HEK293 (cell line): ENCODE data around the gene CCN2.

Source experiments
- HOXC10 ChIP-seq: sonication (generic); formaldehyde crosslinking; IDR thresholded peaks from 2 replicates; pipeline ENCODE4 v1.8.1; 2023; ENCODE audit warnings: mild to moderate bottlenecking, missing genetic modification reagents
- SALL2 ChIP-seq: fragments of 450-650 bp; formaldehyde crosslinking; IDR thresholded peaks from 2 replicates; pipeline ENCODE4 v1.5.0; 2017; ENCODE audit warnings: missing biosample characterization, mild to moderate bottlenecking, missing genetic modification characterization, borderline replicate concordance
- ZNF202 ChIP-seq: fragments of 450-650 bp; formaldehyde crosslinking; IDR thresholded peaks from 2 replicates; pipeline ENCODE4 v1.5.1; 2016; ENCODE audit warnings: missing biosample characterization, missing genetic modification characterization, borderline replicate concordance
- ZNF48 ChIP-seq: fragments of 450-650 bp; formaldehyde crosslinking; IDR thresholded peaks from 2 replicates; pipeline ENCODE4 v1.5.1; 2016; ENCODE audit warnings: missing biosample characterization, missing genetic modification characterization
- ZNF791 ChIP-seq: fragments of 450-650 bp; formaldehyde crosslinking; IDR thresholded peaks from 2 replicates; pipeline ENCODE4 v1.5.1; 2016; ENCODE audit warnings: missing biosample characterization, missing genetic modification characterization
- ZNF843 ChIP-seq: fragments of 450-650 bp; formaldehyde crosslinking; IDR thresholded peaks from 2 replicates; pipeline ENCODE4 v1.5.1; 2016; ENCODE audit warnings: missing biosample characterization, missing genetic modification characterization

DNA sequence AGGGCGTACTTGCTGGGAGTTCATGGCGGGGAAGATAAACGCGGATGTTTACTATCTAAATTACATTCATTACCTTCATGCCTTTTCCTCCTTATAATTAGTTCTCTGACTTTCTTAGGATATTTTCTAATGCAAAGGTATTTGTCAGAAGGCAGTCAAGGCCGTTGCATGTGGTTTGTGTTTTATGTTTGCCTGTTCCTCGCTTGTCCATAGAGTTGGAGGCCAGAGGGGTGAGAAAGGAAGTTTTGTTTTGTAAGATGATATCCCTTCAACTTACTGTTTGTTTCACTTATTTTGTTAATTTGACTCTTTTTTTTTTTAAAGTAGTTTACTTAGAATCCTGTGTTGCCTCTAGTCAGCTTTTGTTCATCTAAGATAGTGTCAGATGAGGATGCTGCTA is 4.0 kb upstream of the CCN2 start:
- no peak for TF ChIP-seq ZNF791
- no peak for TF ChIP-seq ZNF843 (tag by site-specific recombination)
- no peak for TF ChIP-seq ZNF48 (tag by site-specific recombination)
- TF ChIP-seq ZNF202 (tag by site-specific recombination) = no peak
- TF ChIP-seq SALL2 (tag by site-specific recombination) = no peak
- TF ChIP-seq HOXC10 (CRISPR knock-in tag) = no peak
